ENCODE measurements around the gene RBPJL.

RBPJL gene, protein sequence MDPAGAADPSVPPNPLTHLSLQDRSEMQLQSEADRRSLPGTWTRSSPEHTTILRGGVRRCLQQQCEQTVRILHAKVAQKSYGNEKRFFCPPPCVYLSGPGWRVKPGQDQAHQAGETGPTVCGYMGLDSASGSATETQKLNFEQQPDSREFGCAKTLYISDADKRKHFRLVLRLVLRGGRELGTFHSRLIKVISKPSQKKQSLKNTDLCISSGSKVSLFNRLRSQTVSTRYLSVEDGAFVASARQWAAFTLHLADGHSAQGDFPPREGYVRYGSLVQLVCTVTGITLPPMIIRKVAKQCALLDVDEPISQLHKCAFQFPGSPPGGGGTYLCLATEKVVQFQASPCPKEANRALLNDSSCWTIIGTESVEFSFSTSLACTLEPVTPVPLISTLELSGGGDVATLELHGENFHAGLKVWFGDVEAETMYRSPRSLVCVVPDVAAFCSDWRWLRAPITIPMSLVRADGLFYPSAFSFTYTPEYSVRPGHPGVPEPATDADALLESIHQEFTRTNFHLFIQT
- total RNA-seq, result 0 to 0.21 (median 0) reads per million in 9 experiments

- H3K9me3 Mint-ChIP-seq, result no peaks in the 10 kb centered on the region
- peaks cover 2 to 6% of the 10 kb centered on the region in 2 donors for H3K4me1 Mint-ChIP-seq (ENCODE audit: low read depth in 2 of 2)
- H3K36me3 Mint-ChIP-seq (ENCODE audit: insufficient read depth), result no peaks in the 10 kb centered on the region
- DNase-seq, result peak; percentile 29 to 50 (median 36)
- ATAC-seq (replicated peaks), result peak; percentile 48
- peaks cover 42 to 77% of the 10 kb centered on the region in 2 donors for H3K27me3 Mint-ChIP-seq
- H3K4me3 Mint-ChIP-seq, result no peak within 1 kb of the TSS
- H3K27ac Mint-ChIP-seq, result no peak within 1 kb of the TSS
Measured at GRCh38 chr20:45306431-45306982, at the start of gene RBPJL. Gene RBPJL, plus strand, starts transcription at chr20:45306840. Its CDS starts 83 bp downstream, at chr20:45306923.

DNA sequence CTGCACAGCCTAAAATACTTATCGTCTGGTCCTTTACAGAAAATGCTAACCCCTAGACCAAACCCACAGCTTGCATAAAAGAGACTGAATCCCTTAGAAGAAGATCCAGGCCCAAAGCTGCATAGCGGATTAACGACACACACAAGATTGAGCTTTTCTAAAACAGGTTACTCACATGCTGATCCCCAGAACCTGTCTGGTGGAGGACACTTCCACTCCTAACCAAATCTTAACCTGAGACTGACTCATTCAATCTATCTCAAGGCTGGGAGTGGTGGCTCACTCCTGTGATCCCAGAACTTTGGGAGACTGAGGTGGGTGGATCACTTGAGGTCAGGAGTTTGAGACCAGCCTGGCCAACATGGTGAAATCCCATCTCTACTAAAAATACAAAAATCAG lies 49.5 kb upstream of the RBPJL start:
- no peak overlapping the region for H3K4me3 Mint-ChIP-seq

GRCh38 chr20:45257711-45258110 lies 48.9 kb upstream of the RBPJL start:
- H3K27ac Mint-ChIP-seq, result no peak overlapping the region
- ATAC-seq (replicated peaks) (no peak), DNase-seq (no peak)
- H3K4me1 Mint-ChIP-seq (ENCODE audit: low read depth in 2 of 2), result no peaks in the 10 kb centered on the region
- no peak overlapping the region for H3K4me3 Mint-ChIP-seq
- H3K36me3 Mint-ChIP-seq (ENCODE audit: insufficient read depth), result no peaks in the 10 kb centered on the region
- H3K9me3 Mint-ChIP-seq, result no peaks in the 10 kb centered on the region
- H3K27me3 Mint-ChIP-seq, result peaks cover 66 to 68% of the 10 kb centered on the region in 2 donors

More for the DNA sequence above, 49.5 kb upstream of the RBPJL start:
- Mint-ChIP-seq H3K9me3 (no peaks in the 10 kb centered on the region), H3K27me3 (peaks cover 66 to 68% of the 10 kb centered on the region in 2 donors), H3K27ac (no peak overlapping the region), H3K36me3 (ENCODE audit: insufficient read depth) (no peaks in the 10 kb centered on the region), H3K4me1 (ENCODE audit: low read depth in 2 of 2) (no peaks in the 10 kb centered on the region)
- ATAC-seq (replicated peaks), result no peak
- DNase-seq, result no peak

DNA sequence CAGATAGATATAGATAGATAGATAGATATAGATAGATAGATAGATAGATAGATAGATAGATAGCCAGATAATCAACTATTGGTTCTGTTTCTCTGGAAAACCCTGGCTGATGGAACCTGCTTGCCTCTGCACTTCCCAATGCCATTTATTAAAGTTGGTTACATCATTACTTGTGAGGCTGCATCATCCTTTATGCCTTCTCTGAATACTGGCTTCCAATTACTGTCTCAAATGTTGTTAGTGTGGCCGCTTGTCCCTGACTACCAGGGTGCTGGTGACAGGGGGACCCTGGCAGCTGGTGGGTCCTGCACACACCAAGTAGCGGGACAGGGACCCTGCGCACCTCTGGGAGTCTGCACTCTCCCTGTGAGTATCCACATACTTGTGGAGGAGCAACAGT lies 48.4 kb upstream of the RBPJL start:
- no peak for DNase-seq
- Mint-ChIP-seq H3K9me3 (no peaks in the 10 kb centered on the region), H3K27ac (no peak overlapping the region), H3K36me3 (ENCODE audit: insufficient read depth) (no peaks in the 10 kb centered on the region), H3K4me3 (no peak overlapping the region), H3K4me1 (ENCODE audit: low read depth in 2 of 2) (no peaks in the 10 kb centered on the region), H3K27me3 (peaks cover 65 to 68% of the 10 kb centered on the region in 2 donors)
- ATAC-seq (replicated peaks), result no peak

DNA sequence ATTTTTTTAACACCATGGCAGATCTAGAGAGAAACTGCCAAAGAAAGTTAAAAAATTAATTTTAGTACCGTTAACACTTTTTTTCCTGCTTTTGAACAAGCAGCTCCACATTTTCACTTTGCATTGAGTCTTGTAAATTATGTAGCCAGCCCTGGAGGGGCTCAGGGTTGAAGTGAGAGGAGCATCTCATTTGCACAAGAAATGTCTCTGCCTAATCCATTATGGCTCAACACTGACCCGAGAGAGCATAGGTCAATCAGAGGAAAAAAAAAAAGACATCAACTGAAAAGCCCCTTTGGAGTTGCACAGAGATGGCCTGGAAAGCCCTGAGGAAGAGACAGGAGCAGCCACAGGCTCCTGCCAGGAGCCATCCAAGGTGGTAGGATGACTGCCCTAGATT lies 48.0 kb upstream of the RBPJL start:
- H3K4me1 Mint-ChIP-seq (ENCODE audit: low read depth in 2 of 2), result no peaks in the 10 kb centered on the region
- no peak overlapping the region for H3K27ac Mint-ChIP-seq
- no peak overlapping the region for H3K4me3 Mint-ChIP-seq
- DNase-seq (no peak), ATAC-seq (replicated peaks) (no peak)
- no peaks in the 10 kb centered on the region for H3K9me3 Mint-ChIP-seq
- peaks cover 61 to 66% of the 10 kb centered on the region in 2 donors for H3K27me3 Mint-ChIP-seq
- H3K36me3 Mint-ChIP-seq (ENCODE audit: insufficient read depth), result no peaks in the 10 kb centered on the region

- H3K4me3 Mint-ChIP-seq, result no peak overlapping the region
- ATAC-seq (replicated peaks), result no peak
- H3K36me3 Mint-ChIP-seq (ENCODE audit: insufficient read depth), result no peaks in the 10 kb centered on the region
- DNase-seq, result no peak
- H3K4me1 Mint-ChIP-seq (ENCODE audit: low read depth in 2 of 2), result no peaks in the 10 kb centered on the region
- no peak overlapping the region for H3K27ac Mint-ChIP-seq
- peaks cover 51 to 57% of the 10 kb centered on the region in 2 donors for H3K27me3 Mint-ChIP-seq
- no peaks in the 10 kb centered on the region for H3K9me3 Mint-ChIP-seq
Measured at GRCh38 chr20:45263556-45264266, 42.9 kb upstream of the RBPJL start.

DNA sequence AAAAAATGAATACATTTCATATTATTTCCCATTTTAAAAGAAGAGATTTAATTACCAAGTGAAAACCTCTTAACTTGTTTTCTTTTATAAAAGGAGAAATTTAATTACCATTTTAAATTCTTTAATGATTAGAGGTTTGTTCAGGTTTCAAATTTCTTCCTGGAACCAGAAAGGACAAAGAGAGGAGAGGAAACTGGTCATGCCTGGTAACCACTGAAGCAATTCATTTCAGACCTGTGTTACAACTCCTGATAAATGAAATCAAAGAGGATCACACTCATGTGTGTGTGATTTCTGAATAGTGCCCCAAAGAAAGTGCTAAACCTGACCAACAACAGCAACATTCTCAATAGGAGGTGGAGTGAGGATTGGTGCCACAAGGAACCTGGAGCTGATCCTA lies 39.7 kb upstream of the RBPJL start:
- no peaks in the 10 kb centered on the region for H3K36me3 Mint-ChIP-seq (ENCODE audit: insufficient read depth)
- DNase-seq, result no peak
- H3K4me1 Mint-ChIP-seq (ENCODE audit: low read depth in 2 of 2), result no peaks in the 10 kb centered on the region
- ATAC-seq (replicated peaks), result no peak
- H3K27ac Mint-ChIP-seq, result no peak overlapping the region
- H3K27me3 Mint-ChIP-seq, result peaks cover 49 to 63% of the 10 kb centered on the region in 2 donors
- H3K4me3 Mint-ChIP-seq, result no peak overlapping the region
- H3K9me3 Mint-ChIP-seq, result no peaks in the 10 kb centered on the region

GRCh38 chr20:45268531-45268930 lies 38.1 kb upstream of the RBPJL start:
- no peaks in the 10 kb centered on the region for H3K4me1 Mint-ChIP-seq (ENCODE audit: low read depth in 2 of 2)
- DNase-seq, result no peak
- no peaks in the 10 kb centered on the region for H3K9me3 Mint-ChIP-seq
- ATAC-seq (replicated peaks), result no peak
- peaks cover 49 to 65% of the 10 kb centered on the region in 2 donors for H3K27me3 Mint-ChIP-seq
- no peak overlapping the region for H3K4me3 Mint-ChIP-seq
- no peaks in the 10 kb centered on the region for H3K36me3 Mint-ChIP-seq (ENCODE audit: insufficient read depth)
- H3K27ac Mint-ChIP-seq, result no peak overlapping the region

- Mint-ChIP-seq H3K9me3 (no peaks in the 10 kb centered on the region), H3K4me1 (ENCODE audit: low read depth in 2 of 2) (no peaks in the 10 kb centered on the region), H3K27me3 (peaks cover 50 to 65% of the 10 kb centered on the region in 2 donors), H3K4me3 (no peak overlapping the region), H3K27ac (no peak overlapping the region), H3K36me3 (ENCODE audit: insufficient read depth) (no peaks in the 10 kb centered on the region)
- ATAC-seq (replicated peaks) (no peak), DNase-seq (no peak)
Measured at GRCh38 chr20:45269056-45269455, 37.6 kb upstream of the RBPJL start.

DNA sequence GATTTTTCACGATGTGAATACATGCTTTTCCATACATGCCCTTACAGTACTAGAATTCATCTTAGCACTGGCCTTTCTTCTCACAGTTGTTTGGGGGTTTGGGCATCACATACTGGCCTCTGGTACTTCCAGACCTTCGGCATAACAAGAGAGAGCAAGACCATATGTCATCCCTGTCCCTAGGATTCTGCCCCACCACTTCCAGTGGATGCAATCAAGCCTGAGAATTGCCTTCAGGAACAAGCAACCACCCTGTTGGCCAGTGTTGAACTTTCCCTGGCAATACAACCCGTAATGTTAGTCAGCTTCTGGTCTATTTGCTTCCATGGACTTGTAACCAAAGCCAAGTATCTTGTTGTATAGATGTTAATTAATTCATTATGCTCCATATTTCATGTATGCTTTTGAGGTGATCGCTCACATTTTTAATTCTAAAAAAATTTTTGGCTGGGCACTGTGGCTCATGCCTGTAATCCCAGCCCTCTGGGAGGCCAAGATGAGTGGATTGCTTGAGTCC lies 36.8 kb upstream of the RBPJL start:
- no peak for ATAC-seq (replicated peaks)
- Mint-ChIP-seq H3K27ac (no peak overlapping the region), H3K27me3 (peaks cover 55 to 65% of the 10 kb centered on the region in 2 donors), H3K36me3 (ENCODE audit: insufficient read depth) (no peaks in the 10 kb centered on the region), H3K9me3 (no peaks in the 10 kb centered on the region), H3K4me1 (ENCODE audit: low read depth in 2 of 2) (no peaks in the 10 kb centered on the region), H3K4me3 (no peak overlapping the region)
- no peak for DNase-seq

DNA sequence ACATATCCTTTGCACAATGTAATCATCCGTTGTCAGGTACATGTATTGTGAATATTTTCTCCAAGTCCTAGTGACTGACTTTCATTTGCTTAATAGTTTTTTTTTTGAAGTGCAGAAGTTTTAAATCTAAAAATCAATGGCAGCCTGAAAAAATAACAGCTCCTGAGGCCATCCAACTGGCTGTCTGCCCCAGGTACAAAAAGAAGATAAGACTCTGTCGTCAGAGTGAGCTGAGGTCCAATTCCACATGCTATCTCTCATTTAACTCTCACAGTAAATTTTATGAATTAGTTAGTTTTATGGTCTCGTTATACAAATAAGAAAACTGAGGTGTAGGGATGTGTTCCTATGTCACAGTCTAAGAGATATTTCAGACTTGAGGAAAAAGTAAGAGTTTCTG lies 31.3 kb upstream of the RBPJL start:
- Mint-ChIP-seq H3K27me3 (peaks cover 67 to 88% of the 10 kb centered on the region in 2 donors), H3K27ac (no peak overlapping the region), H3K4me1 (ENCODE audit: low read depth in 2 of 2) (no peaks in the 10 kb centered on the region), H3K4me3 (no peak overlapping the region), H3K36me3 (ENCODE audit: insufficient read depth) (no peaks in the 10 kb centered on the region), H3K9me3 (no peaks in the 10 kb centered on the region)
- no peak for ATAC-seq (replicated peaks)
- no peak for DNase-seq

DNA sequence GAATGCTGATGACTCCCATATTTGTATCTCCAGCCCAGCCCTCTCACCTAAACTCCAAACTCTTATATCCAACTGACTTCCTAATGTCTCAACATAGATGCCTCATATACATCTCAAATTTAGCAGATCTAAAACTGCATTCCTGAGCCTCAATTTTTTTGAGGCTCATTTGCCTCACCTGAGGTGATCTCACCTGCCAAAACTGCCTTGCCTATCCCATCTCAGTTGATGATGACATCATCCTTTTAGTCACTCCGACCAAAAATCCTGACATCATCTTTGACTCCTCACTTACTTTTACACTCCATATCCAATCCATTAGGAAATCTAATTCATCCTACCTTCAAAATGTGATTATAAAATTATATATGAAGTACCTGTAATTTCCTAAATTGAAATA lies 26.6 kb upstream of the RBPJL start:
- no peaks in the 10 kb centered on the region for H3K36me3 Mint-ChIP-seq (ENCODE audit: insufficient read depth)
- no peaks in the 10 kb centered on the region for H3K9me3 Mint-ChIP-seq
- peaks cover 58 to 61% of the 10 kb centered on the region in 2 donors for H3K27me3 Mint-ChIP-seq
- H3K4me1 Mint-ChIP-seq (ENCODE audit: low read depth in 2 of 2), result no peaks in the 10 kb centered on the region
- H3K27ac Mint-ChIP-seq, result no peak overlapping the region
- ATAC-seq (replicated peaks) (no peak), DNase-seq (no peak)
- H3K4me3 Mint-ChIP-seq, result no peak overlapping the region

- Mint-ChIP-seq H3K9me3 (no peaks in the 10 kb centered on the region), H3K4me1 (ENCODE audit: low read depth in 2 of 2) (no peaks in the 10 kb centered on the region), H3K27ac (no peak overlapping the region), H3K27me3 (peaks cover 49 to 53% of the 10 kb centered on the region in 2 donors), H3K4me3 (no peak overlapping the region), H3K36me3 (ENCODE audit: insufficient read depth) (no peaks in the 10 kb centered on the region)
- ATAC-seq (replicated peaks), result no peak
- no peak for DNase-seq
Measured at GRCh38 chr20:45282700-45283550, 23.7 kb upstream of the RBPJL start.

All from effector memory CD8-positive, alpha-beta T cell (primary cell).